WERI-Rb-1 (cell line): ENCODE data around the gene SIRT6.
"Not testable (repeated sequence)": the region's sequence is repeated elsewhere in the genome, so short reads cannot be mapped to it uniquely, and the experiment has no call there.

Source experiments
- DNase-seq: peaks from one replicate; pipeline ENCODE4 v3.0.0-alpha.2; 2020
- H3K27ac ChIP-seq: fragments of 250-450 bp; sonication (Bioruptor Pico); 2 replicates; pipeline ENCODE4 v1.5.1; 2020; ENCODE audit warnings: mild to moderate bottlenecking, moderate library complexity
- H3K27me3 ChIP-seq: fragments of 250-450 bp; sonication (Bioruptor Pico); 2 replicates; pipeline ENCODE4 v1.5.1; 2021; ENCODE audit warnings: mild to moderate bottlenecking, low read depth, moderate library complexity; ENCODE audit not compliant: insufficient read depth, severe bottlenecking
- H3K36me3 ChIP-seq: fragments of 250-450 bp; sonication (Bioruptor Pico); 2 replicates; pipeline ENCODE4 v1.5.1; 2020; ENCODE audit warnings: mild to moderate bottlenecking, moderate library complexity
- H3K4me3 ChIP-seq: 2 replicates; pipeline ENCODE4 v1.5.1; 2011; ENCODE audit warnings: low read depth, mild to moderate bottlenecking, control low read depth, low read length
- H3K9me3 ChIP-seq: fragments of 250-450 bp; sonication (Bioruptor Pico); 2 replicates; pipeline ENCODE4 v1.5.1; 2021; ENCODE audit warnings: mild to moderate bottlenecking, moderate library complexity; ENCODE audit not compliant: severe bottlenecking
- TF ChIP-seq, protein P1 (sequence below): IDR thresholded peaks from 2 replicates; pipeline ENCODE4 v1.5.1; 2011; ENCODE audit warnings: low read depth, mild to moderate bottlenecking, control low read depth, inconsistent platforms, low read length

The SIRT6 gene

DNA sequence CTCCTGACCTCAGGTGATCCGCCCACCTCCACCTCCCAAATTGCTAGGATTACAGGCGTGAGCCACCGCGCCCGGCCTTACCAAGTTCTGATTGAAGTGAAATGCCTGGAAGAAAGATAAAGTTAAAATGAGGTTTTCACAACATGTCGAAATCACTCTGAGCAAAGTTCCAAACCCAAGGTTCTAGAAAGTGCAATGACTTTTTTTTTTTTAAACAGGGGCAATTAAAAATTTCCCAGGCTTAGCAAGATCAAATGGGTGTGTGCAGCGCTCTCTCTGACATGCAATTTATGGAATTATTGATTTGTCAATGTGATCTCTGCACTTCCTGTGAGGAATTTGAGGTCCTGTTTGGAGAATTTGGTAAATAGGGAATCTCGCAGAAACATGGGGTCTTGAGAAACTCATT is 45.7 kb downstream of the SIRT6 start:
- no peak overlapping the region for H3K4me3 ChIP-seq
- H3K9me3 ChIP-seq: no peaks in the 10 kb centered on the region
- H3K36me3 ChIP-seq: no peaks in the 10 kb centered on the region
- DNase-seq: no peak
- TF ChIP-seq, protein P1, sequence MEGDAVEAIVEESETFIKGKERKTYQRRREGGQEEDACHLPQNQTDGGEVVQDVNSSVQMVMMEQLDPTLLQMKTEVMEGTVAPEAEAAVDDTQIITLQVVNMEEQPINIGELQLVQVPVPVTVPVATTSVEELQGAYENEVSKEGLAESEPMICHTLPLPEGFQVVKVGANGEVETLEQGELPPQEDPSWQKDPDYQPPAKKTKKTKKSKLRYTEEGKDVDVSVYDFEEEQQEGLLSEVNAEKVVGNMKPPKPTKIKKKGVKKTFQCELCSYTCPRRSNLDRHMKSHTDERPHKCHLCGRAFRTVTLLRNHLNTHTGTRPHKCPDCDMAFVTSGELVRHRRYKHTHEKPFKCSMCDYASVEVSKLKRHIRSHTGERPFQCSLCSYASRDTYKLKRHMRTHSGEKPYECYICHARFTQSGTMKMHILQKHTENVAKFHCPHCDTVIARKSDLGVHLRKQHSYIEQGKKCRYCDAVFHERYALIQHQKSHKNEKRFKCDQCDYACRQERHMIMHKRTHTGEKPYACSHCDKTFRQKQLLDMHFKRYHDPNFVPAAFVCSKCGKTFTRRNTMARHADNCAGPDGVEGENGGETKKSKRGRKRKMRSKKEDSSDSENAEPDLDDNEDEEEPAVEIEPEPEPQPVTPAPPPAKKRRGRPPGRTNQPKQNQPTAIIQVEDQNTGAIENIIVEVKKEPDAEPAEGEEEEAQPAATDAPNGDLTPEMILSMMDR: no peak
- no peak overlapping the region for H3K27ac ChIP-seq
- H3K27me3 ChIP-seq: no peaks in the 10 kb centered on the region

DNA sequence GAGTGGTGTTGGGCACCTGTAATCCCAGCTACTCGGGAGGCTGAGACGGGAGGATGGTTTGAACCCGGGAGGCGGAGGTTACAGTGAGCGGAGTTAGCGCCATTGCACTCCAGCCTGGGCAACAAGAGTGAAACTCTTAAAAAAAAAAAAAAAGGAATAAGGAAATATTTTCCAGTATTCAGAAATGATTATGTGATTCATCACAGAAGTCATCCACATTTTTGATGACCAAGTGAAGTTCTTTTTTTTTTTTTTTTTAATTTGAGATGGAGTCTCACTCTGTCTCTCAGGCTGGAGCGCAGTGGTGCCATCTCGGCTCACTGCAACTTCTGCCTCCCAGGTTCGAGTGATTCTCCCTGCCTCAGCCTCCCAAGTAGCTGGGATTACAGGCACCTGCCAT is 47.0 kb downstream of the SIRT6 start:
- not testable (repeated sequence) for H3K4me3 ChIP-seq, H3K27ac ChIP-seq, DNase-seq, H3K27me3 ChIP-seq, H3K36me3 ChIP-seq, H3K9me3 ChIP-seq

DNA sequence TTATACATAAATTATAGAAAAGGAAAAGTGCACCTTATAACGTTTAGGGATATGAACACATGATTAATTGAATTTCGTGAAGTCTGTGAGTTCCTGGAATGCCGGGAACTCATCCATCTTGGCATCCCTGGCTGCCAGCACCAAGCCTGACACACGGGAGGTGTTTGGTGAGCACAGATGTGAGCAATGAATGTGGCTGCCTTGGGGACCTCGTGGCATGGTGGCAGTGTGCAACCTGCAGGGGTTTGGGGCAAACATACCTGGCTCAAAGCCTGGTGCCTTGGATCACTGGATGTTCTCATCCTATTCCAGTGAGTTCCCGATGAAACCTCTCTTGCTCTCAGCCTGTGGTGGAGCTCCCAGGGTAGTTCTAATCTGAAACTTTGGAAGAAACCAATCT is 48.0 kb downstream of the SIRT6 start:
- TF ChIP-seq, protein P1: no peak
- no peak for DNase-seq
- Histone ChIP-seq H3K4me3 (no peak overlapping the region), H3K27me3 (no peaks in the 10 kb centered on the region), H3K36me3 (no peaks in the 10 kb centered on the region), H3K27ac (no peak overlapping the region), H3K9me3 (no peaks in the 10 kb centered on the region)

DNA sequence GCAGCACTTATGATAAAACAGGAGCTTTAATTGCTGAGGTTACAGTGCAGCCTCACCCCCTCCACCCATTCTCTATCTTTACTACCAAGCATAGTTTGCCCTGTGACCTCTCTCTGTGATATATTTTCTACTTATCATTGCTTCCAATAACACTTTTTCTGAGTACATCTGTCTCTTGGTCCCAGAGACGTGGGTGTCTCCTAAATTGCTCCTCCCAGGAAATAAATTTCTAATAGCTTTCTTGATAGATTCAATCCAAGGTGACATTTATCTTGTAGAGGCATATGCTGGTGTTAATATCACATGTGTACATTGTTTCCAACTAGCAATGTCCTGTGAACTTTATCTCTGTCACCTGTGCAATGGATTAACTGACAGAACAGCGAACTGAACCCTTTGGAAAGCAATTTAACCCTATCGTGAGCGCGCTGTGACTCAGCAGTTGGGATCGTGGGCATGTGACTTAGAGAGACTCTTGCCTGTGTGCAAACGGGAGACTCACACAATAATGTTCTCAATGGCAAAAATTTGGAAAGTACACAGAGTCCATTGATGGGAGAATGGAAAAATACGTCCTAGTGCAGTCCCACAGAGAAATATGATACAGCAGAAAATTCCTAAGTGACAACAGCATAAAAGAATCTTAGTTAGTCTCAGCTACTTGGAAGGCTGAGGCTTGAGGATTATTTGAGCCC is 51.5 kb downstream of the SIRT6 start:
- Histone ChIP-seq H3K4me3 (no peak overlapping the region), H3K9me3 (no peaks in the 10 kb centered on the region), H3K27ac (no peak overlapping the region; the same call in 1 of the 2 replicates), H3K27me3 (no peaks in the 10 kb centered on the region), H3K36me3 (no peaks in the 10 kb centered on the region)
- TF ChIP-seq, protein P1: no peak
- no peak for DNase-seq

DNA sequence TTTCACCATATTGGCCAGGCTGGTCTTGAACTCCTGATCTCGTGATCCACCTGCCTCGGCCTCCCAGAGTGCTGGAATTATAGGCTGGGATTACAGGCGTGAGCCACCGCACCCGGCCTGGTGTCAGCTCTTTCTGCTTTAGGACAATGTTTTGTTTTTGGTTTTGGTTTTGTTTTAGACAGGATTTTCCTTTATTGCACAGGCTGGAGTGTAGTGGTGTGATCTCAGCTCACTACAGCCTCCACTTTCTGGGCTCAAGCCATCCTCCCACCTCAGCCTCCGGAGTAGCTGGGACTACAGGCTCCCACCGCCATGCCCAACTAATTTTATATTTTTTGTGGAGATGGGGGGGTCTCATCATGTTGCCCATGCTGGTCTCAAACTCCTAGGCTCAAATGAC is 53.3 kb downstream of the SIRT6 start:
- not testable (repeated sequence) for DNase-seq

DNA sequence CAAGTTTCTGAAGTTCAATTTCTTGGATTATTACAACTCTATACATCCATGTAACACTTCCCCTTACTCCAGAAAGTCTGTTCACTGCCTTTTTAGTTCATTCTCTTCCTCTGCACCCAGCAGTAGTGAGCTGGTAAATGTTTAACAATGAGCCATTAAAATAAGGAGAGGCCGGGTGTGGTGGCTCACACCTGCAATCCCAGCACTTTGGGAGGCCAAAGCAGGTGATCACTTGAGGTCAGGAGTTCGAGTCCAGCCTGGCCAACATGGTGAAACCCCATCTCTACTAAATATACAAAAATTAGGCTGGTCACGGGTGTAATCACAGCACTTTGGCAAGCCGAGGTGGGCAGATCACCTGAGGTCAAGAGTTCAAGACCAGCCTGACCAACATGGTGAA is 55.0 kb downstream of the SIRT6 start:
- H3K9me3 ChIP-seq, DNase-seq, H3K36me3 ChIP-seq, H3K27me3 ChIP-seq, H3K27ac ChIP-seq, H3K4me3 ChIP-seq: not testable (repeated sequence)

More for the DNA sequence above, 53.3 kb downstream of the SIRT6 start:
- not testable (repeated sequence) for H3K9me3 ChIP-seq, H3K4me3 ChIP-seq, H3K27me3 ChIP-seq, H3K27ac ChIP-seq, H3K36me3 ChIP-seq

DNA sequence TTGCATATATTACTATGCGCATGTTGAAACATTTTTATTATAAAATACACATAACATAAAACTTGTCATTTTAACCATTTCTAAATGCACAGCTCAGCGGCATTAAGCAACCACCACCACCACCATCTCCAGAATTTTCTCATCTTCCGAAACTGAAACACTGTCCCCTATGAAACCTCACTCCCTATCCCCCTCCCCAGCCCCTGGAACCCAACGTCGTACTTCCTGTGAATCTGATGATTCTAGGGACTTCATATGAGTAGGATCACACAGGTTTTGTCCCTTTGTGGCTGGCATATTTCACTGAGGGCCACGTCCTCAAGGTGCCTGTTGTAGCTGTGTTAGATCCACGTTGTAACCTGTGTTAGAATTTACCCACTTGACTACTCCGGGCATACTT is 57.7 kb downstream of the SIRT6 start:
- no peak overlapping the region; the same call in 1 of the 2 replicates for H3K27ac ChIP-seq
- no peak for DNase-seq
- H3K36me3 ChIP-seq: peaks cover 14% of the 10 kb centered on the region
- TF ChIP-seq, protein P1: no peak
- no peaks in the 10 kb centered on the region for H3K9me3 ChIP-seq
- peak overlapping the region; percentile 81 for H3K4me3 ChIP-seq
- no peaks in the 10 kb centered on the region for H3K27me3 ChIP-seq
